HG03025 (cell line): ENCODE data around the gene MIB2.
A peak's percentile ranks its signal among the peaks of the same experiment; 100 is the strongest.
"Not testable (repeated sequence)": the region's sequence is repeated elsewhere in the genome, so short reads cannot be mapped to it uniquely, and the experiment has no call there.

Experiments used
- ATAC-seq: cut with Tn5 transposase; IDR thresholded peaks from one replicate; pipeline ENCODE4 v1.9.1; 2021; ENCODE audit warnings: mild to moderate bottlenecking, moderate library complexity; ENCODE audit not compliant: unreplicated experiment, low FRiP score

MIB2 gene

DNA sequence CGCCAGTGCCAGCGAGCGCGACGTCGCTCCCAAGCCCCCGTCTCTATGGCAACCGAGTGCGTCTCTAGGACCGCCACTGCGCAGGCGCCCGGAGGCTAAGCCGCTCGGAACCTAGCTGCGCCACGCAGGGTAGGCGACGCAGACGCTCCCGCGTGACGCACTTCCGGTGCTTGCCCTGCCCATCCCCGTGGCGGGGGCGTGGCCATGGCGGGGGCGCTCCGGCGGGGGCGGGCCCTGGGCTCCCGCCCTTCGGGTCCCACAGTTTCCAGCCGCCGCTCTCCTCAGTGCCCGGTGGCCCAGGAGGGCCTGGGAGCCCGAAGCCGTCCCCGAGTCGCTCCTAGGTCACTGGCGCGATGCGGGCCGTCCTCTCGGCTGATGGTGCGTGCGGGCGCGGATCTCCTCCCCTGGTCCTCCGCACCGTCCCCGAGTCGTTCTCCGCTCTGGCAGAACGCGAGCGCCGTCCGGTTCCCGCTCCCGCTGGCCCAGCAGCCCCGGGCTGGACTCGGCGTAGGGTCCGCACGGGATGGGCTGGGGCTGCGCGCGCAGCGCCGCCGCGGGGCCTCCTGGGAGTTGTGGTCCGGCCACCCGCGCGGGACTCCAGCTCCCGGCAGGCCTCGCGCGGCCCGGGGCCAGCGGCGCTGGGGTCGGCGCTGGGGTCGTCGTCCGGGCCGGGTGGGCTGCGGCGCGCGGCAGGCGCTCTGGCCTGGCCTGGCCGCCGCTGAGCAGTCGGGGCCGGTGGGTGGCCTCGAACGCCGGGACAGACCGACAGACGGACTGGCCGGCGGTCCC lies at the start of gene MIB2:
Gene MIB2 (plus strand): TSS at position 245 of the 789 bp plus-strand sequence. CDS start 7,953 bp downstream, outside the sequence.
- ATAC-seq: peak; percentile 67

DNA sequence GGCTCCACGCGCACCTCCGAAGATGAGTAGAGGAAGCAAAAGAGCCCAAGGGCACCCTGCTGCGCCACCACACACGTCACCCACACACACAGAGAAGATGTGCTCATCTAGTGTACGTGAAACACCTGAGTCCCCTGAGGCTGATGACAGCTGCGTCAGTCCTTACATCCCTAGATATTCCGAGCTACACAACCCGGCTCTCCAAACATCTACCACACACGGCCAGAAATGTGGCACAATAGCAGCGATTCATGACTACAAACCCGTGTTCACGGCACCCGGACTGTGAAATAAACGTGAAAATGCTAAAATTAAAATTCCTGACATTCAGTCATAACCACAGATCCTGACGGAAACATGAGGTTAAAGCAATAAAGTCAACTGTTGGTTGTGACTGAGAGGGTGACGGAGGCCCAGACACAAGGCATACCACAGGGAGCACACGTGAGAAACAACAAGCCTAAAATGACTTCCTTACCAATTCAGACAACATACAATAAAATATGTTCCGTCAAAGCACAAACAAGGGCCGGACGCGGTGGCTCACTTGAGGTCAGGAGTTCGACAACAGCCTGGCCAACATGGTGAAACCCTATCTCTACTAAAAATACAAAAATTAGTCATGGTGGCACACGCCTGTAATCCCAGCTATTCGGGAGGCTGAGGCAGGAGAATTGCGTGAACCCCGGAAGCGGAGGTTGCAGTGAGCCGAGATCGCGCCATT lies 48.0 kb upstream of the MIB2 start:
- no peak for ATAC-seq

DNA sequence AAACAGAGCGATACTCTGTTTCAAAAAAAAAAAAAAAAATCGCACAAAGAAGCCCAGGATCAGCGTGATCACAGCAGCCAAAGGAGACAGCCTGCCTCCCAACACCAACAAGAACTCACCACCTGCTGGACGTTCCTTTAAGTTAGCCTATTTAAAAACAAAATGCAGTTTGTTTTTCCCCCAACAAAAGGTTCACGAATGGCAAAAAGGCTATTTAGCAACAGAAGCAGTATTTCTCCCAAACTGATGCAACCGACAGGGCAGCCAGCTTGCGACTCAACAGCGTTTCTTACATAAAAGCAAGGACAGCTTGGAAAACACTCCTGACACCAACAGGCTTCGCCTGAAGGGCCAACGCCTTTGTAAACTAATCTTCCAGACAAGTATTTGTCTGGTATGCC lies 47.4 kb upstream of the MIB2 start:
- ATAC-seq: no peak

DNA sequence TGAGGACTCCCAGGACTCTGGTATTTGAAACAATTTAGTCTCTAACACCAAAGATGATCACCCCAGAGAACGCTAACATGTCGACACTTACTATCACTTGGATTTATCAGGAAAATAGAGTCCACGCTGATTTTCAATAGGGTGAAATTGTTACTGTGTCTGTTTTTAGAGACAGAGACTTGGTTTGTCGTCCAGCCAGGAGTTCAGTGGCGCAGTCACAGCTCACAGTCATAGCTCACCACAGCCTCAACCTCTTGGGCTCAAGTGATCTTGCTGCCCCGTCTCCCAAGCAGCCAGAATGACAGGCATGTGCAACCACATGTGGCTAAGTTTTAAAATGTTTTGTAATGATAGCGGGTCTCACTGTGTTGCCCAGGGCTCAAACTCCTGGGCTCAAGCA lies 46.0 kb upstream of the MIB2 start:
- no peak for ATAC-seq

DNA sequence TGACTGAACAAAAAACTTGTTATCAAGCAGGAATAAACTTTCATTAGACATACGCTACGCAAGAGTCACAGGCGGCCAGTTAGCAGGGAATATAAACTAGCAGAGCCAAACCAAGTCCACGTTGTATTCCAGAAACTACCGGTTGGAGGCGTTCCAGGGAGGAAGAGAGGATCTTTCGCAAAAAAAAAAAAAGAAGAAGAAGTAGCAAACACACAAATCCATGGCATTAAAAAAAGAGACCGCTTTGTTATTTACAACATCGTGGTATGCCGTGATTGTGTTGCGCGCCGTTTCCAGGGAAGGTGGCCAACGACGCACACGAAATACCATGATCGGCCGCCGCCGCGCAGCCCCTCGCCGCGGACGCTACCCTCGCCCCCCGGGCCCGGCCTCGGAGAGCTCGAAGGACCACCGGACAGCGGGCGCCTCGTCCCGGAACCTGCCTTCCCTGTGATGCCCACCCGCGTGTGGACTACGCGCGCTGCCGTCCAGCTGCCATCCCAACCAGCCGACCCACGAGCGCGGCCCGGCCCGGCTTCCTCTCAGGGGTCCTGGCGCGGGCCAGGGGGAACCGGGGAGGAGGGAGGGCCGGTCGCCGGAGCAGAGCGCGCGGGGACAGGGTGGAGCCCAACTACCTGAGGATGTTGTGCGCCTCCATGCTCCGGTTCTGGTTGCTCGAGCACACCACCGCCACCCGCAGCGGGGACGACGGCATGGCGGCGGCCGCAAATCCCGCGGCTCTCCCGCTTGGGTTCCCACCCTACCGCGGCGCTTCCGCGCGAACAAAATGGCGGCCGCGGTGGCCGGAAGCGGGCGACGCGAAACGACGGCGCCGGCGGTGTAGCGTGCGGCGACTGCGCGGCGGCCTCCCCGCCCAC lies 41.2 kb upstream of the MIB2 start:
- ATAC-seq: peak; percentile 51

DNA sequence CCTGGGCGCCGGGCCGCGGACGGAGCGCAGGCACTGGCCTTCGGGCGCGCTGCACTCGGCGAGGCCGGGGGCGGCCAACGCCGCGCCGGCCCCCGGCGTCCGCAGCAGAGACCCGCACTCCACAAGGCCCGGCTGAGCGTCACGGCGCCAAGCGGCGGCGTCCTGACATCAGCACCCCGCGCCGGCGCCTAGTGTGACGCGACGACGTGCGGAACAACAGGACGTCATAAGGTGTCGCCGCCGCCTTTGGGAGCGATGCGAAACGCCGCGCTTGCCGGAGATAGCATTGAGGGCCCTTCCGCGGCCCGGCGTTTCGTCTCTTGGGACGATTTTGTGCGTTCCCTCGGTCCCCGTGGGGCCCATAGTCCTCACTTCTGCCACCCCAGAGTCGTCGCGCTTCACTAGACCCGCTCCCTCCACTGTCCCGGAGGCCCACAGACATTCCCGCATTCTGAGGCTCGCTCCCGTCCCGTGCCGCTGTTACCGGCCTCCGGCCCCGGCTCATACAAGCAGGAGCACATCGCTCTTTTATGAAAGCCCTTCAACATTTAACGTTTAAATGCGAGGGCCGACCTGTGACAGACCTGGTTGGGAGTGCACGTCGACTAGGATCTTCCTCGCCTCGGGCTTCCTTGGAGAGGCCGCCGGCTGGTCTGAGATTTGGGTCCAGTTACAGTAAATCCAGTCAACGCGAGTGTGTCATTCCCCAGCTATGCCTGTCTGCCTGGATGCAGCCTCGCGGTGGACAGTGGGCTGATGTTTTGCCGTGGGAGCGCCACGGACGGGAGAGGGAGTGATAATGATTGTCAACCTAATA lies 40.4 kb upstream of the MIB2 start, which contains the start of gene SSU72:
Gene SSU72 (minus strand): TSS at position 143 of the 817 bp plus-strand sequence. CDS start 306 bp downstream, outside the sequence.
- peak; percentile 83 for ATAC-seq

DNA sequence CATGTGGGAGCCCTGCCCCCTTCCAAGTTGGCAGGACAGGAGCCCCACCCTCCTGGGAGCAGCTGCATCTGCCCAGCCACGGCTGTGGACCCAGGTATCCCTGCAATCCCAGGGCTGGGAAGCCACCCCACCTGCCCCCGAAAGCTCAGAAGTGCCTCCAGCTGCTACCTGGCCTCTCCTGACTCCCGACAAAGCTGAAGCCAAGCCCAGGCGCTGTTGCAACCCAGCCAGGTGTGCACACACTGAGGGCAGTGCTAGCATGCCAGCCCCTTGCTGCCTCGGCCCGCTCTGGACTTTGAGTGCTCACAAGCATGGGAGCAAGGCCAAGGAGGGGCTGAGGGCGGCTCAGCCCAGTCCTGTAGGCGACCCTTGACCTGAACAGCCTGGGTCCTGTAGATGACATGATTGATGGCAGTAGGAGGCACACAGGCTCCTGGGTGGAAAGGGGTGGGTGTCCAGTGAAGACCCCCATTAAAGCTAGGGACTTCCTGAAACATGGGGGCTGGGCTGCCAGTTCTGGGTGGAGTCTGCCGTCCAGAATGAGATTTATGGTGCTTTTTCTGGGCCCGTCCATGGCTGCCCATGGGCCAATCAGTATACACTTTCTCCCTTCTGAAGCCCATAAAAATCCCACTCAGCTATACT lies 37.8 kb upstream of the MIB2 start:
- ATAC-seq: no peak

DNA sequence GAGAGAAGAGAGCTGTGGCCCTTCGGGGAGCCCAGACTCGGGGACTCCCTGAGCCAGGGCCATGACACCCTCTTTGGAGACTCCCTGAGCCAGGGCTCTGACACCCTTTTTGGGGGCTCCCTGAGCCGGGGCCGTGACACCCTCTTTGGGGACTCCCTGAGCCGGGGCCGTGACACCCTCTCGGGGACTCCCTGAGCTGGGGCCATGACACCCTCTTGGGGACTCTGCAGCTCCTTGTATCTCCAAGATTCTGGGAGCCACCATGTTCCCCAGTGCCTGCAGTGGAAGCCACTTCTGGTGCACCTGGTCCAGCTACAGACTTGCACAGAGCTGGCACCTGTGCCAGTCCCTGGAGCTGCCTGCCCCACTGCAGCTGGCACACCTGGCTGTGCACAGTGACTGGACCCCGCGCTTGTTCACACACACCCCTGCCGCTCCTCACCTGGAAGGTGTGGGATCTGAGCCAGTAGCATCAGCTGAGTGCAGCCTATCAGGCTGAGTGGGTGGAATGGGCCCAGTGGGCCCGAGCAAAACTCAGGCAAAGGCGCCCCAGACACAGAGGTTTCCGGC lies 36.8 kb upstream of the MIB2 start:
- ATAC-seq: no peak

DNA sequence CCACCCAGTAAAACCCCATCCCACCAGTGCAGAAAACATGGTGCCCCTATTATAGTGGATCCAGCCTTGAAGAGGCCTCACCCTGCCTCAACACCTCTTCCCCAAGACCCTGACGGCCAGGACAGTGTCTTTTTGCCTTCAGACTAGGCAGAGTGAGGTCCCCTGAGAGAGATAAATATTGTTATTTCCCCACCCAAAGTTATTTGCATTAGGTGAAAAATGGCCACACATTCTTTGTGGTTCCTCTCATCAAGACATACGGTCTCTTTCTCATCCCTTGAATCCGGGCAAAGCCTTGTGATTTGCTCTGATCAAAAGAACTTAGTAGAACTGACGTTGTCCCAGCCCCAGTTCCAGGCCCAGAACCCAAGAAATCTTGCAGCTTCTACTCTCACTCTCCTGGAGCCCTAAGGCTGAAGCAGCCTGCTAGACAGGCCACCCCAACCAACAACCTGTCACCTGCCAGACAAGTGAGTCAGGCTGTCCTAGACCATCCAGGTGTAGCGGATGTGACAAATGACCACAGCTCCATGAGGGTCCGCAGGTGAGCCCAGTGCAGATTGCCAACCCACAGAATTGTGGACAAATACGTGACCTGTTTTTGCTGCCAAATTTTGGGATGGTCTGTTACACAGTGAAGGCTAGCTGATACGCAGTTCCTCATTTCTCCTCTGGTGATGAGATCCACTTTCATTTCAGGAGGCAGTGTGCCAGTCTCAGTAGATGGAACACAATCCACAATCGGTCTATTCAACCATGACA lies 32.5 kb upstream of the MIB2 start:
- no peak for ATAC-seq

DNA sequence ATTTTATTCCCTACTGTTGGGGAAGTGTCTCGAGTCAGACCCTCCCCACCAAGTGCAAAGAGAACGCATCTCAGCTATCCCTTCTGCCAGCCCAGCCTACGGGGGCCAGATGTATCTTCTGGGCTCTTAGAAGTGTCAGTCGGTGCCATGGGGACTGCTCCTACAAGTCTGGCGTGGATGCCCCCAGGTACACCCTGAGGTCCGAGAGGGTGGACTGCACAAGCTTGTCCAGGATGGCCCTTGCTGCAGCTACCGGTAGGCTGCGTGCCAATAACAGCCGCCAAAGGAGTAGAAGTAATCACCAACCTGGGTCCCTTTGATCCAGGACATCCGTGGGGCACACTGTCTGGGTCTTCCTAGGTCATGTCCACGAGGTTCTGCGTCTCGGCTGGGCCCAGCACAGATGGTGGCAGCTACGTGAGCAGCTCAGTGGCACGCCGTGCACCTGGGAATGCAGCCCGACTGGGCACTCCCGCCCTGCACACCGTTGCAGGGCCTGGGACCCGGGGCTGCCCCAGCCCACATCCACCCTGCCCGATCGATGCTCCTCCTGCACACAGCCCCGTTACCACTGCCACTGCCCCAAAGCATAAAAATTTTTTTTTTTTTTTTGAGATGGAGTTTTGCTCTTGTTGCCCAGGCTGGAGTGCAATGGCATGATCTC lies 31.8 kb upstream of the MIB2 start:
- no peak for ATAC-seq

DNA sequence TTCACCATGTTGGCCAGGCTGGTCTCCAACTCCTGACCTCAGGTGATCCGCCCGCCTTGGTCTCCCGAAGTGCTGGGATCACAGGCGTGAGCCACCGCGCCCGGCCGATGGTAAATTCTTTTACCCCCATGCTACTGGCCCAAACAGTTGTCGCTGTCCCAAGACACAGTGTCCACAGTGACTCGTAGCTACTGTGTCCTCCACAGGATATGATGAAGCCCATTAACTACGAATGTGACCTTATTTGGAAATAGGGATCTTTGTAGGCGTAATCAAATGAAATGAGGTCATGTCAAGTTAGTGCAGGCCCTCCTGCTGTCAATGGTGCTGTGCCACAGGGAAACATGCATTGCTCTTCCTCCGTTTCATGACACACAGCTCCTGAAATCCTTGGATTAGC lies 23.8 kb upstream of the MIB2 start:
- ATAC-seq: no peak

DNA sequence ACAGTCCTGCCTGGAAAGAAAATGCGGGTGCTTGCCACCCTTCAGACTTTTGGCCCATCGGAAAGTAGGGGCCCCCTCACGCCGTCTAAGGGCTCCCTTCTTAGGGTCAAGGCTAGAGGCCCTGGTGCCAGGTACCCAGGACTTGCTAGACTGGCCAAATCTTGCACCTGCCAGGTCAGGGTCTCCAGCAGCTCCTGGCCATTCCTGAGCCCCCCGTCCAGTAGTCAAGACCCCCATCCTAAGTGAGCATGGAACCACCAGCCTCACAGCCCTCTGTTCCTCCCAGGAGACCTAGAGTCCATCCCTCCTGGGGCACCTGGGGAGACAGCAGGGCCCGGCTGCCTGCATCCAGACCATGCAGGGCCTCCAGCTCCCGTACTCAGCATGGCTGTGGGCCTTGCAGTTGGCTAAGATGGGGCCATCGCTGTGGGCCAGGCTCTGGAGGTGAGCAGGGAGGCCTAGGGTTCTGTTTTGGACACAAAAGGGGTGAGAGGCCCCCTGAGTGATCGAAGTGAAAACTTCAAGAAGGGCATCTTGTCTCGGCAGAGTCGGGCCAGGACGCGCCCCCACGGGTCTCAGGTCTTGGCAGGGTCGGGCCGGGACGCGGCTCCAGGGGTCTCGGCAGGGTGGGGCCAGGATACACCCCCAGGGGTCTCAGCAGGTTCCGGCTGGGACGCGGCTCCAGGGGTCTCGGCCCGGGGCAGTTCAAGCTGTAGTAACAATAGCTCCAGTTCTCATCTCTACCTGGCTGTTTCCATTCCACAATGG lies 21.3 kb upstream of the MIB2 start:
- ATAC-seq: no peak

DNA sequence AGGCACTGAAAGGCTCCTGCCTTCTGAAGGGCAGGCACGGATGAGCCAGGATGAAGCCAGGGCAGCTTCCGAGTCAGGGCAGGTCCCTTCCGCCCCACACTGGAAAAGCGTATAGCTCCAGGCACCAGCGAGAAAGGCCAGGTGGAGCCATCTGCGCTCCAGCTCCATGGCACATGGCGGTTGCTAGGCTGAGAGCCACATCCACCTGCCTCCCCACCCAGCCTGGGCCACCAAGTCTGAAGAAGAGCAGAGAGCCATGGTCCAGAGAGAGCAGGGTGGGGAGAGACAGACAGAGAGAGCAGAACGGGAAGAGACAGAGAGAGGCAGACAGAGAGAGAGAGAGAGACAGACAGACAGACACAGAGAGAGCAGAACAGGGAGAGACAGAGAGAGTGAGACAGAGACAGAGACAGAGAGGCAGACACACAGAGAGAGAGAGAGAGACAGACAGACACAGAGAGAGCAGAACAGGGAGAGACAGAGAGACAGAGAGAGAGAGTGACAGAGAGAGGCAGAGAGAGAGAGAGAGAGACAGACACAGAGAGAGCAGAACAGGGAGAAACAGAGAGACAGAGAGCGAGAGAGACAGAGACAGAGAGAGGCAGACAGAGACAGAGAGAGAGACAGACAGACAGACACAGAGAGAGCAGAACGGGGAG lies 20.6 kb upstream of the MIB2 start:
- ATAC-seq: no peak

DNA sequence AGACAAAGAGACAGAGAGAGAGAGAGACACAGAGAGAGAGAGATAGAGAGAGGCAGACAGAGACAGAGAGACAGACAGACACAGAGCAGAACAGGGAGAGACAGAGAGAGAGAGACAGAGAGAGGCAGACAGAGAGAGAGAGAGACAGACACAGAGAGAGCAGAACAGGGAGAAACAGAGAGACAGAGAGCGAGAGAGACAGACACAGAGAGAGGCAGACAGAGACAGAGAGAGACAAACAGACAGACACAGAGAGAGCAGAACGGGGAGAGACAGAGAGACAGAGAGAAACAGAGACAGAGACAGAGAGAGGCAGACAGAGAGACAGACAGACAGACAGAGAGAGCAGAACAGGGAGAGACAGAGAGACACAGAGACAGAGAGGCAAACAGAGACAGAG lies 20.0 kb upstream of the MIB2 start:
- ATAC-seq: not testable (repeated sequence)

DNA sequence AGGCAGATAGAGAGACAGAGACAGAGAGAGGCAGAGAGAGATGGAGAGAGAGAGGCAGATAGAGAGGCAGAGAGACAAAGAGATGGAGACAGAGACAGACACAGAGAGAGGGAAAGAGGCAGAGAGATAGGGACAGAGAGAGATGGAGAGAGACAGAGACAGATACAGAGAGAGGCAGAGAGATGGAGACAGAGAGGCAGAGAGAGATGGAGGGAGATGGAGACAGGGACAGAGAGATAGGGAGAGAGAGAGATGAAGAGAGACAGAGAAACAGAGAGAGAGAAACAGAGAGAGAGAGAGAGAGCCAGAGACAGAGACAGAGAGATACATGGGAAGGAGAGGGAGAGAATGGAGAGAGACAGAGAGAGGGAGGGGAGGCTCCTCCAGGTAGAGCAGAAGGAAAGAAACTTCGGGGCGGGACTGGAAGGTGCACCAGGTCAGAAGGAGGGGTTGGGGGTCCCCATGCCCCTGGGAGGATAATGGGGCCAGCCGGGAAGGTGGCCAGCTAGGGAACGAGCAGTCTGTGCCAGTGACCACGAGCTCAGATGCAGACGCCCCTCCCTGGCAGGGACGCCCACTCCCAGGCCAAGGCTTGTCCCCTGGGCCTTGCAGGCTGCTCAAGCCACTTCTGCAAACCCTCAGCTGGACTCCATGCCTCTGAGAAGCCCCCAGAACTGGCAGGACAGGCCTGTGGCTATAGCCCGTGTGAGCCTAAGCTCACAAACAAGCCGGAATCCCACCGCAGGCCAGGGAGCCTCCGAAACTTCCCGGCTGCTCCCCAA lies 18.6 kb upstream of the MIB2 start:
- no peak for ATAC-seq
